Body of pancreas (tissue), 4 donors: ENCODE data around the gene TC2N. TPM values are rescaled to one million over a fixed set of nuclear protein-coding genes. Genes with fewer than 3 reads are reported as not detected.

Experiments
- ATAC-seq: fragments of 150-250 bp; one replicate; pipeline ENCODE4 v1.9.1; 2016
- DNase-seq, 4 donors: peaks; one replicate each; pipeline ENCODE4 v3.0.0-alpha.2; 2019
- H3K27ac ChIP-seq, 4 donors: fragments of 200-600 bp; sonication (generic); 1 replicate in 3 of 4; 2 replicates in 1 of 4; pipeline versions ENCODE4 v1.5.1 to v1.6.1; 2016 to 2019; ENCODE audit warnings: mild to moderate bottlenecking in 1 of 4, mixed read lengths in 1 of 4, moderate library complexity in 1 of 4
- H3K27me3 ChIP-seq, 2 donors: fragments of 200-600 bp; sonication (generic); one replicate each; pipeline ENCODE4 v1.6.0; 2016; ENCODE audit warnings: mild to moderate bottlenecking in 1 of 2
- H3K36me3 ChIP-seq, 2 donors: fragments of 200-600 bp; sonication (generic); replicated peaks in 1 of 2; 2 replicates each; pipeline ENCODE4 v1.5.1; 2016; ENCODE audit warnings: low read depth in 2 of 2; ENCODE audit not compliant: insufficient read depth in 1 of 2
- H3K4me1 ChIP-seq: fragments of 200-600 bp; sonication (generic); one replicate; pipeline ENCODE4 v1.6.0; 2016
- H3K4me3 ChIP-seq, 2 donors: fragments of 200-600 bp; sonication (generic); 1 replicate in 1 of 2; 2 replicates in 1 of 2; pipeline ENCODE4 v1.5.1; 2016 to 2019
- H3K9me3 ChIP-seq, 3 donors: fragments of 200-600 bp; sonication (generic); 1 replicate in 2 of 3; 2 replicates in 1 of 3; pipeline ENCODE4 v1.5.1; 2016
- POLR2A ChIP-seq, 3 donors: fragments of 450-650 bp; IDR thresholded peaks; one replicate each; pipeline ENCODE4 v1.6.1; 2016; ENCODE audit warnings: antibody characterized with exemption in 3 of 3, mild to moderate bottlenecking in 2 of 3
- WGBS, 2 donors: methylation state at CpG; one replicate each; pipeline ENCODE4 v1.1.5; 2017; 5-methylcytosine and 5-hydroxymethylcytosine counted together
- intact Hi-C: fragments of 100-400 bp; cut with DNase I; formaldehyde crosslinking; loops from one replicate; pipeline ENCODE4 v1.15.1; 2023
- total RNA-seq, 2 donors: library from RNA; depleted of rRNA; stranded (reverse); fragments of >200 nt; gene quantifications; one replicate each; pipeline ENCODE4 v1.1.0, GENCODE V29; 2016
- TF ChIP-seq, protein P1 (sequence below), 7 experiments: fragments of 450-650 bp in 4 of 7; fragments of 200-600 bp in 3 of 7; sonication (generic) in 3 of 7; IDR thresholded peaks; one replicate each; pipeline ENCODE4 v1.5.1; 2016 to 2019; ENCODE audit warnings: antibody characterized with exemption in 7 of 7

TC2N gene
- total RNA-seq, 2 donors from 2014 or later = 105 to 168 TPM

DNA sequence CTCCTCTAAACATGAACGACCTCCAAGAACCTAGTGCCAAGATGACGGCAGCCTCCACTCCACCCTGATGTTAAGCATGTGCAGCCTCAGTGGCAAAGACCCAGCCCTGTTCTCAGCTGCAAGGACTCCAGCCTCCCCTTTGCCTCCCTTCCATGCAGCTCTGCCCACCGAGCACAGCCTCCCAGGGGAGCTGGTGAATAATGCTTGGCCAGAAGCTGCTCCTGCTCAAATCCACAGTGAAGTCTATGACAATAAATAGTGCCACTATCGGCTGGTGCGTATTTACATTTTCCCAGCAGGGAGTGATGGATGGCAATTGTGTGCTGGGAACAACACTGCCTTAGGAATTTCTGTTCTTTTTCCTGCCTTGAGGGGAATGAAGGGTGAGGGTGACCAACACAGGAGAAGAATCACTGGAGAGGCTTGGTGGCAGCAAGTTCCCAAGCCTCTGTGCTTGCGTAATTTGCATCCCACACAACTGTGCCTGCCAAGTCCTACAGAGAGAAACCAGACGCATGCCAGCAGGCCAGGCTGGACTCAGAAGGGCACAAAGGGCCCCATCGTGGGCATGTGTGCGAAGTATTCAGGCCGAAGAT, 29.9 kb upstream of the TC2N start:
- Histone ChIP-seq H3K27me3 (no peaks in the 10 kb centered on the region), H3K36me3 (no peaks in the 10 kb centered on the region), H3K4me1 (peaks cover 65% of the 10 kb centered on the region), H3K4me3 (no peak overlapping the region), H3K9me3 (no peaks in the 10 kb centered on the region), H3K27ac (peak overlapping the region; percentile 85 to 92 (median 89))
- intact Hi-C loops = no loop called here
- TF ChIP-seq, protein P1, sequence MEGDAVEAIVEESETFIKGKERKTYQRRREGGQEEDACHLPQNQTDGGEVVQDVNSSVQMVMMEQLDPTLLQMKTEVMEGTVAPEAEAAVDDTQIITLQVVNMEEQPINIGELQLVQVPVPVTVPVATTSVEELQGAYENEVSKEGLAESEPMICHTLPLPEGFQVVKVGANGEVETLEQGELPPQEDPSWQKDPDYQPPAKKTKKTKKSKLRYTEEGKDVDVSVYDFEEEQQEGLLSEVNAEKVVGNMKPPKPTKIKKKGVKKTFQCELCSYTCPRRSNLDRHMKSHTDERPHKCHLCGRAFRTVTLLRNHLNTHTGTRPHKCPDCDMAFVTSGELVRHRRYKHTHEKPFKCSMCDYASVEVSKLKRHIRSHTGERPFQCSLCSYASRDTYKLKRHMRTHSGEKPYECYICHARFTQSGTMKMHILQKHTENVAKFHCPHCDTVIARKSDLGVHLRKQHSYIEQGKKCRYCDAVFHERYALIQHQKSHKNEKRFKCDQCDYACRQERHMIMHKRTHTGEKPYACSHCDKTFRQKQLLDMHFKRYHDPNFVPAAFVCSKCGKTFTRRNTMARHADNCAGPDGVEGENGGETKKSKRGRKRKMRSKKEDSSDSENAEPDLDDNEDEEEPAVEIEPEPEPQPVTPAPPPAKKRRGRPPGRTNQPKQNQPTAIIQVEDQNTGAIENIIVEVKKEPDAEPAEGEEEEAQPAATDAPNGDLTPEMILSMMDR (IDR thresholded peaks at IDR 0.05) = no peak
- peak in 2 of 3 donors; percentile 15 to 48 for TF ChIP-seq POLR2A (IDR thresholded peaks at IDR 0.05)
- ATAC-seq (peak; percentile 77), DNase-seq (peak; percentile 82 to 93 (median 90))
- WGBS, 2 donors = 12 to 19% methylated on average over 9 to 10 of the region's 10 CpGs

DNA sequence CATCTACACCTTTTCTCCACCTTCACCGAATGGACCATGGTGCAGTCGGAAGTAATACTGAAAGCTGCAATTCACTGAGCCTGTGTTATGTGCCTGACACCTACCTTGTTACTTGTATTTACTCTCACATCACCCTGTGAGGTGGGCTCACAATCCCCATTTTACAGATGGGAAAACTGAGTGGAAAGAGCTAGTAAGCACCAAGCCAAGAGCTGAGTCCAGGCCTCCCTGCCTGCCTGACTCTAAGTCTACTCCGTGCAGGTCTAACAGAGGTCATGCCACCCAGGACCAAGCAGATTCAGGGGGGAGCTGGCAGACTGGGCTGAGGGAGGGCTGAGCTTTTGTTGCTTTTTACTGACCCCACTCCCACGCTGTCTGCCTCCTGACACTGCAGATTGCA, 29.1 kb upstream of the TC2N start:
- no peak for ATAC-seq
- Histone ChIP-seq H3K27ac (peak overlapping the region; percentile 85 to 92 (median 89)), H3K27me3 (no peaks in the 10 kb centered on the region), H3K36me3 (no peaks in the 10 kb centered on the region), H3K9me3 (no peaks in the 10 kb centered on the region), H3K4me3 (no peak overlapping the region), H3K4me1 (peaks cover 63% of the 10 kb centered on the region)
- intact Hi-C loops = no loop called here
- no peak for TF ChIP-seq POLR2A (IDR thresholded peaks at IDR 0.05)
- TF ChIP-seq, protein P1 (IDR thresholded peaks at IDR 0.05) = no peak
- 98 to 100% methylated on average over 4 of the region's 4 CpGs for WGBS, 2 donors
- DNase-seq = no peak

DNA sequence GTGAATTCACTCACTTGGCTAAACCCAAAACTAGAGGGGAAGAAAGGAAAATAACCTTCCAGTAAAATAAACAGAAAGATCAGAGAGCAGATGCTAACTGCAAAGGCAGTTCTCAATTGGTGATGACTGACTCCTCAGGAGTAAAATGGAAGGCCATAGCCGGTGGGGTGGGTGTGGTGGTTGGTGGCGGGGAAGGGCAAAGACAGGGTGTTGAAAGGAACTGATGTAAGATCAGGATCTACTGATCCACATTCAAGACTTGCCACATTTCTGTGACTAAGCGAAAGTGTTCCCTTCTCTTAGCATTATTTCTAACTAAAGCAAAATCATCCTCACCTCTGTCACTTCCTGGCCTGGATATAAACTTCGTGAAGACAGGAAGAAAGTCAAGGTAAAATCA, 26.3 kb upstream of the TC2N start:
- TF ChIP-seq, protein P1 (IDR thresholded peaks at IDR 0.05) = no peak
- no peak for TF ChIP-seq POLR2A (IDR thresholded peaks at IDR 0.05)
- Histone ChIP-seq H3K4me1 (peaks cover 63% of the 10 kb centered on the region), H3K27ac (no peak overlapping the region), H3K27me3 (no peaks in the 10 kb centered on the region), H3K4me3 (no peak overlapping the region), H3K36me3 (no peaks in the 10 kb centered on the region), H3K9me3 (no peaks in the 10 kb centered on the region)
- DNase-seq (no peak), ATAC-seq (no peak)
- WGBS, 2 donors = 88 to 89% methylated on average over 4 of the region's 4 CpGs
- intact Hi-C loops = no loop called here

DNA sequence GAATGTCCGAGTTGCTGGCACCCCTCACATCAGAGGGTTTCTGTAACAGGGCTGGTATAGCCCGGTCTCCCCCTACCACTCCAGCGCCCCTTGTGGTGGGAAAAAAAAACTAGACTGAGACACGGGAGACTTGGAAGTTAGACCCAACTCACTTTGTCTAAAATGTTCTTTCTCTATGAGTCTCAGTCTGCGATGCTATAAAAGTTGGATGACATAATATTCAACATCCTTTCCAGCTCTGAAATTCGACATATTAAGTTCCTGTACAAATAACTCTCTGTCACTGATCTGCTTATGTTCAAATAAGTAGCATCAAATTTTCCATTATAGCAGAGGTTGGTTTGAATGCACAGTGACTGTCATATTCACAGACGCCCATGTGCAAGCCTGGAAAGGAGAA, 25.7 kb upstream of the TC2N start:
- DNase-seq = no peak
- WGBS, 2 donors = 45 to 52% methylated on average over 7 of the region's 7 CpGs
- no peak for ATAC-seq
- Histone ChIP-seq H3K27me3 (no peaks in the 10 kb centered on the region), H3K36me3 (no peaks in the 10 kb centered on the region), H3K4me1 (peaks cover 57% of the 10 kb centered on the region), H3K9me3 (no peaks in the 10 kb centered on the region), H3K4me3 (no peak overlapping the region), H3K27ac (peak overlapping the region in 2 of 4 donors; percentile 88)
- intact Hi-C loops = no loop called here
- TF ChIP-seq, protein P1 (IDR thresholded peaks at IDR 0.05) = peak in 5 of 7 experiments; percentile 28 to 37 (median 36)
- TF ChIP-seq POLR2A (IDR thresholded peaks at IDR 0.05) = no peak

DNA sequence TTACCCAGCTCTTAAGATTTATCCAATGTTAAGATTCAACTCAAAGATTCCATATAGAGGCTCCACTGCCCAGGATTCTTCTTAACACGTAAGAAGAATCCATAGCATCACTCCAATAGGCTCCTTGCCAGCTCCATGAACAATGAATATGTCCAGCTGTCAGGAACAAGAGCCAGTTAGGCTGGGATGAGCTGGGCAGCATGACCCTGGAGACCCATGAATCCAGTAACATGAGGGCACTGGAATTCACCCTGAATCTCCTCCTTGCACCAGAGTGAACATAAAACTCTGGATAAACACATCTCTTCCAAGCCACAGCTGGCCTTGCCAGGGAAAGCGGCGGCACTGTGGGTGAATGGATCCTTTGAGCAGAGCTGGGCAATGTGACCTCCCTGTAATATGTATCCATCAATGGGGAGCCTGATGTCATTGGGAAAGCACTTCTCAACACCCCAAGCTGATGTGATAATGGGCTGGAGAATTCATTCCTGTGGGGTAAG, 24.4 kb upstream of the TC2N start:
- no peaks in the 10 kb centered on the region for H3K36me3 ChIP-seq
- H3K27me3 ChIP-seq = no peaks in the 10 kb centered on the region
- 79 to 94% methylated on average over 3 of the region's 3 CpGs for WGBS, 2 donors
- peaks cover 45% of the 10 kb centered on the region for H3K4me1 ChIP-seq
- no peaks in the 10 kb centered on the region for H3K9me3 ChIP-seq
- H3K27ac ChIP-seq = peak overlapping the region in 3 of 4 donors; percentile 58 to 88 (median 88)
- intact Hi-C loops = no loop called here
- ATAC-seq (peak; percentile 54), DNase-seq (peak in 1 of 4 donors; percentile 43)
- TF ChIP-seq POLR2A (IDR thresholded peaks at IDR 0.05) = no peak
- TF ChIP-seq, protein P1 (IDR thresholded peaks at IDR 0.05) = no peak
- H3K4me3 ChIP-seq = no peak overlapping the region
